DMS79 treated with DMSO at 0.1 percent for 48 hours (cell line): Measurements from ENCODE around the gene CLEC4G.
"Not testable (repeated sequence)": the region's sequence is repeated elsewhere in the genome, so short reads cannot be mapped to it uniquely, and the experiment has no call there.

Experiments used
- DNase-seq: peaks from one replicate; lab custom pipeline; 2025; lab: John Stamatoyannopoulos, UW

Gene CLEC4G

GRCh38 chr19:7732045-7732444 lies at the start of gene CLEC4G:
TSS of gene CLEC4G (minus strand) at chr19:7732110. CDS start at chr19:7732102, 8 bp downstream.
- DNase-seq, result no peak

GRCh38 chr19:7781157-7781556 lies 49.2 kb upstream of the CLEC4G start:
- no peak for DNase-seq

- no peak for DNase-seq
These were observed 47.9 kb upstream of the CLEC4G start for GRCh38 chr19:7779631-7780486.

- DNase-seq, result no peak
These were observed 46.2 kb upstream of the CLEC4G start for GRCh38 chr19:7778081-7778480.

GRCh38 chr19:7775761-7776160 lies 43.9 kb upstream of the CLEC4G start:
- no peak for DNase-seq

- DNase-seq, result no peak
These were observed 41.9 kb upstream of the CLEC4G start for GRCh38 chr19:7773841-7774240.

- no peak for DNase-seq
These were observed 40.9 kb upstream of the CLEC4G start for GRCh38 chr19:7772752-7773291.

GRCh38 chr19:7771072-7771471 lies 39.2 kb upstream of the CLEC4G start:
- DNase-seq, result no peak

- DNase-seq, result no peak
These were observed 37.3 kb upstream of the CLEC4G start for GRCh38 chr19:7769171-7769570.

- no peak for DNase-seq
These were observed 35.6 kb upstream of the CLEC4G start for GRCh38 chr19:7767487-7767886.

GRCh38 chr19:7766535-7766934 lies 34.6 kb upstream of the CLEC4G start:
- DNase-seq, result no peak

GRCh38 chr19:7765043-7765442 lies 33.1 kb upstream of the CLEC4G start:
- DNase-seq, result not testable (repeated sequence)

GRCh38 chr19:7764157-7764556 lies 32.2 kb upstream of the CLEC4G start:
- not testable (repeated sequence) for DNase-seq

- no peak for DNase-seq
These were observed 31.8 kb upstream of the CLEC4G start for GRCh38 chr19:7763696-7764095.

GRCh38 chr19:7762719-7763293 lies 30.9 kb upstream of the CLEC4G start, which contains the start of gene CLEC4M:
TSS of gene CLEC4M (plus strand) at chr19:7763243. CDS start at chr19:7763267, 24 bp downstream.
- DNase-seq, result no peak

- DNase-seq, result no peak
These were observed 27.2 kb upstream of the CLEC4G start for GRCh38 chr19:7759156-7759555.

GRCh38 chr19:7757358-7757757 lies 25.4 kb upstream of the CLEC4G start:
- DNase-seq, result no peak

- no peak for DNase-seq
These were observed 24.3 kb upstream of the CLEC4G start for GRCh38 chr19:7756258-7756657.

GRCh38 chr19:7751157-7751783 lies 19.4 kb upstream of the CLEC4G start:
- DNase-seq, result no peak

- DNase-seq, result no peak
These were observed 16.8 kb upstream of the CLEC4G start for GRCh38 chr19:7748756-7749155.

GRCh38 chr19:7748171-7748570 lies 16.3 kb upstream of the CLEC4G start:
- no peak for DNase-seq
